Heart left ventricle (tissue), 16 donors: ENCODE measurements around the gene VIT. TPM values are rescaled to one million over a fixed set of nuclear protein-coding genes. Genes with fewer than 3 reads are reported as not detected.

Source experiments
- ATAC-seq, 4 donors: fragments of 200-7000 bp; cut with Tn5 transposase; one replicate each; pipeline ENCODE4 v1.9.1; 2020 to 2022; ENCODE audit warnings: moderate library complexity in 4 of 4, mild to moderate bottlenecking in 3 of 4, moderate number of reproducible peaks in 1 of 4
- DNase-seq, 5 donors: peaks; one replicate each; pipeline ENCODE4 v3.0.0-alpha.2; 2020
- H3K27ac ChIP-seq, 12 donors: fragments of 200-600 bp; sonication (generic) in 4 of 12; one replicate each; pipeline versions ENCODE4 v1.5.0 to v1.8.0; 2016 to 2022; ENCODE audit warnings: mild to moderate bottlenecking in 2 of 12
- H3K27me3 ChIP-seq, 9 donors: fragments of 200-600 bp; sonication (generic) in 2 of 9; one replicate each; pipeline versions ENCODE4 v1.5.1 to v1.8.0; 2016 to 2022; ENCODE audit warnings: mild to moderate bottlenecking in 3 of 9
- H3K36me3 ChIP-seq, 9 donors: fragments of 200-600 bp; sonication (generic) in 2 of 9; one replicate each; pipeline versions ENCODE4 v1.5.0 to v1.8.0; 2018 to 2022; ENCODE audit warnings: mild to moderate bottlenecking in 2 of 9
- H3K4me1 ChIP-seq, 12 donors: fragments of 200-600 bp; sonication (generic) in 4 of 12; one replicate each; pipeline versions ENCODE4 v1.5.0 to v1.8.0; 2016 to 2022; ENCODE audit warnings: mild to moderate bottlenecking in 3 of 12
- H3K4me3 ChIP-seq, 12 donors: fragments of 200-600 bp; sonication (generic) in 4 of 12; one replicate each; pipeline versions ENCODE4 v1.5.0 to v1.8.0; 2017 to 2022; ENCODE audit warnings: mild to moderate bottlenecking in 9 of 12, moderate library complexity in 4 of 12
- H3K9me3 ChIP-seq, 12 donors: fragments of 200-600 bp; sonication (generic) in 4 of 12; one replicate each; pipeline versions ENCODE4 v1.5.0 to v1.8.0; 2016 to 2022; ENCODE audit warnings: mild to moderate bottlenecking in 1 of 12
- CTCF ChIP-seq, 12 donors: fragments of 200-600 bp; sonication (generic) in 4 of 12; IDR thresholded peaks; one replicate each; pipeline versions ENCODE4 v1.5.0 to v1.8.0; 2018 to 2022; ENCODE audit warnings: antibody characterized with exemption in 12 of 12, mild to moderate bottlenecking in 5 of 12
- POLR2A ChIP-seq, 2 donors: fragments of 450-650 bp; IDR thresholded peaks; one replicate each; pipeline ENCODE4 v1.6.1; 2017; ENCODE audit warnings: antibody characterized with exemption in 2 of 2, mild to moderate bottlenecking in 2 of 2, moderate library complexity in 2 of 2
- WGBS, 4 donors: extraction: QIAGEN DNeasy Blood & Tissue Kit in 2 of 4; methylation state at CpG; one replicate each; pipeline versions ENCODE4 v1.1.5 to v1.1.7; 2013 to 2018; 5-methylcytosine and 5-hydroxymethylcytosine counted together
- intact Hi-C, 10 donors: fragments of 100-400 bp; cut with DNase I; formaldehyde crosslinking; loops; one replicate each; pipeline versions ENCODE4 v1.11.1 to v1.14.2; 2022
- polyA plus RNA-seq, 2 donors: library from polyadenylated mRNA; stranded (reverse); fragments of 200-250 nt; gene quantifications; one replicate each; pipeline ENCODE4 v1.2.3, GENCODE V29; 2013
- total RNA-seq, 9 donors: library from RNA; depleted of rRNA in 2 of 9; stranded (reverse); fragments of >200 nt in 2 of 9; fragmentation: NEBNext Ultra II Directional in 3 of 9; extraction: Animal tissue kit (Norgen Biotek cat#: 25700) in 3 of 9; gene quantifications; one replicate each; pipeline versions ENCODE4 v1.1.0 to v1.2.4, GENCODE V29; 2016 to 2023
- donor health status: ischemic (EF 13 %, LVEDD 7.1; RV severe dilation, severe dysfunction).
- donor health status: healthy with polysubstance abuse.
- donor health status: DM: no; HTN: yes; CAD: no.
- donor health status: DM: no; HTN: no; CAD: no.
- donor health status: ischemic (EF 25% LVEDD 6.9; RV normal size, moderate dysfunction).
- donor health status: ischemic (EF 25% LVEDD 5.7; RV mildly dilated, moderate dysfunction).
- donor health status: healthy.
- donor health status: DM: yes; HTN: yes; CAD: no.
- donor health status: ischemic (EF 35%, LVEDD 5.7; RV mildly dilated, moderate dysfunction).
- donor health status: nonischemic (EF 11% LVEDD 7.7; RV severe dilation, severe dysfunction).
- donor health status: DM: yes; HTN: yes; CAD: no.
- donor health status: PGD.
- donor health status: ischemic (EF 29% LVEDD 5.4; RV normal size, mild dysfunction).
- donor health status: nonischemic (EF 23%, LVEDD 6.1; RV moderate dilation, normal function).

VIT gene
- total and polyA plus RNA-seq, 11 donors: 1.0 to 34.9 (median 4.9) TPM

- no peak overlapping the region for H3K4me3 ChIP-seq
- H3K4me1 ChIP-seq: peaks cover 0 to 11% (median 0%) of the 10 kb centered on the region in 12 donors
- intact Hi-C loops: no loop called here
- no peaks in the 10 kb centered on the region for H3K27me3 ChIP-seq
- no peaks in the 10 kb centered on the region for H3K36me3 ChIP-seq
- TF ChIP-seq POLR2A (IDR thresholded peaks at IDR 0.05): no peak
- no peak for TF ChIP-seq CTCF (IDR thresholded peaks at IDR 0.05)
- H3K27ac ChIP-seq: no peak overlapping the region
- no peak for DNase-seq
- no peak for ATAC-seq
- peaks cover 0 to 16% (median 0%) of the 10 kb centered on the region in 12 donors for H3K9me3 ChIP-seq
Measured at GRCh38 chr2:36677386-36677785, 19.1 kb upstream of the VIT start.

- no peak for TF ChIP-seq POLR2A (IDR thresholded peaks at IDR 0.05)
- no peak for TF ChIP-seq CTCF (IDR thresholded peaks at IDR 0.05)
- no peak overlapping the region for H3K27ac ChIP-seq
- ATAC-seq (no peak), DNase-seq (no peak)
- H3K9me3 ChIP-seq: peaks cover 0 to 16% (median 0%) of the 10 kb centered on the region in 12 donors
- H3K4me1 ChIP-seq: peaks cover 0 to 11% (median 0%) of the 10 kb centered on the region in 12 donors
- no peak overlapping the region for H3K4me3 ChIP-seq
- no peaks in the 10 kb centered on the region for H3K27me3 ChIP-seq
- WGBS, 4 donors: 53 to 58% (median 56%) methylated on average over 4 of the region's 4 CpGs
- intact Hi-C loops: no loop called here
- H3K36me3 ChIP-seq: no peaks in the 10 kb centered on the region
Measured at GRCh38 chr2:36677996-36678605, 18.4 kb upstream of the VIT start.

GRCh38 chr2:36678856-36679255 is 17.7 kb upstream of the VIT start:
- WGBS, 4 donors: 89 to 98% (median 96%) methylated on average over 1 of the region's 1 CpG
- TF ChIP-seq CTCF (IDR thresholded peaks at IDR 0.05) (no peak), POLR2A (IDR thresholded peaks at IDR 0.05) (no peak)
- Histone ChIP-seq H3K27me3 (no peaks in the 10 kb centered on the region), H3K4me1 (peaks cover 0 to 11% (median 0%) of the 10 kb centered on the region in 12 donors), H3K27ac (no peak overlapping the region), H3K9me3 (peaks cover 0 to 16% (median 0%) of the 10 kb centered on the region in 12 donors), H3K4me3 (no peak overlapping the region), H3K36me3 (no peaks in the 10 kb centered on the region)
- intact Hi-C loops: no loop called here
- no peak for ATAC-seq
- DNase-seq: no peak

GRCh38 chr2:36680012-36680411 is 16.5 kb upstream of the VIT start:
- no peak overlapping the region for H3K27ac ChIP-seq
- H3K27me3 ChIP-seq: no peaks in the 10 kb centered on the region
- ATAC-seq: no peak
- no peak for TF ChIP-seq POLR2A (IDR thresholded peaks at IDR 0.05)
- no peak for TF ChIP-seq CTCF (IDR thresholded peaks at IDR 0.05)
- intact Hi-C loops: no loop called here
- no peaks in the 10 kb centered on the region for H3K36me3 ChIP-seq
- 22 to 32% (median 25%) methylated on average over 2 of the region's 2 CpGs for WGBS, 4 donors
- no peak overlapping the region for H3K4me3 ChIP-seq
- peaks cover 0 to 16% (median 0%) of the 10 kb centered on the region in 12 donors for H3K9me3 ChIP-seq
- DNase-seq: no peak
- H3K4me1 ChIP-seq: peaks cover 0 to 11% (median 0%) of the 10 kb centered on the region in 12 donors
